HCT116 (cell line): Measurements from ENCODE around the gene ZDHHC3. TPM values are rescaled to one million over a fixed set of nuclear protein-coding genes. Genes with fewer than 3 reads are reported as not detected.
A peak's percentile ranks its signal among the peaks of the same experiment; 100 is the strongest.

Experiments
- ATAC-seq: fragments of 200-7000 bp; cut with Tn5 transposase; 2 replicates; pipeline ENCODE4 v1.9.1; 2020; ENCODE audit warnings: mild to moderate bottlenecking, moderate library complexity
- BruUV-seq: library from RNA; stranded (reverse); fragments of 400-500 nt; replicated peaks from 2 replicates; lab custom pipeline; 2021; lab: Mats Ljungman, UMichigan
- CTCF ChIA-PET: fragments of 300-600 bp; sonication (Branson Sonifier 250); formaldehyde crosslinking; loops from one replicate; lab custom pipeline; 2021; ENCODE audit warnings: antibody characterized with exemption; lab: Charles Lee
- POLR2A ChIA-PET: fragments of 300-600, 350-600 bp; sonication (Branson Sonifier 250); formaldehyde crosslinking; loops from one replicate; lab custom pipeline; 2021; ENCODE audit warnings: antibody characterized with exemption; lab: Charles Lee
- RAD21 ChIA-PET, 2 experiments: fragments of 300-600 bp; sonication (Branson Sonifier 250); formaldehyde crosslinking; loops; one replicate each; lab custom pipeline; 2023; ENCODE audit warnings: low total read pairs in 2 of 2; ENCODE audit not compliant: uncharacterized antibody in 2 of 2, unreplicated experiment in 2 of 2, low non-redundant PET in 1 of 2; lab: Charles Lee
- DNase-seq: peaks from one replicate; pipeline ENCODE4 v3.0.0-alpha.2; 2010; ENCODE audit warnings: low read depth, low spot score
- H2AFZ ChIP-seq: fragments of 200-600 bp; shearing (Covaris generic), sonication (generic); 2 replicates; pipeline ENCODE4 v1.6.1; 2017; ENCODE audit warnings: low read depth, mixed run types, mixed read lengths, antibody characterized with exemption, low read length; ENCODE audit not compliant: poor library complexity, severe bottlenecking
- H3K27ac ChIP-seq: 2 replicates; pipeline ENCODE4 v1.5.1; 2012; ENCODE audit warnings: low read depth, low read length
- H3K27me3 ChIP-seq: fragments of 200-600 bp; sonication (generic); 2 replicates; pipeline ENCODE4 v1.6.1; 2016; ENCODE audit warnings: mixed run types, low read length, mixed read lengths; ENCODE audit not compliant: insufficient read depth
- H3K36me3 ChIP-seq, 2 experiments: fragments of 200-500 bp in 1 of 2; fragments of 200-600 bp in 1 of 2; sonication (Bioruptor generic) in 1 of 2; sonication (generic) in 1 of 2; 2 replicates each; pipeline versions ENCODE4 v1.5.1 to v1.6.1; 2014 to 2016; ENCODE audit warnings: low read length in 2 of 2, inconsistent platforms in 1 of 2, mixed read lengths in 1 of 2, mixed run types in 1 of 2; ENCODE audit not compliant: insufficient read depth in 2 of 2, control insufficient read depth in 1 of 2
- H3K4me1 ChIP-seq, 2 experiments: fragments of 200-600 bp in 1 of 2; sonication (generic) in 1 of 2; 2 replicates each; pipeline versions ENCODE4 v1.5.1 to v1.6.1; 2012 to 2017; ENCODE audit warnings: low read length in 2 of 2, inconsistent platforms in 1 of 2, mild to moderate bottlenecking in 1 of 2, mixed read lengths in 1 of 2, mixed run types in 1 of 2, moderate library complexity in 1 of 2; ENCODE audit not compliant: insufficient read depth in 2 of 2, control insufficient read depth in 1 of 2
- H3K4me2 ChIP-seq: fragments of 200-600 bp; sonication (generic); 2 replicates; pipeline ENCODE4 v1.6.1; 2017; ENCODE audit warnings: mixed run types, low read length, mixed read lengths
- H3K4me3 ChIP-seq, 2 experiments: fragments of 200-600 bp in 1 of 2; sonication (generic) in 1 of 2; replicated peaks in 1 of 2; 2 replicates each; pipeline ENCODE4 v1.5.1; 2011 to 2016; ENCODE audit warnings: low read length in 2 of 2, control low read depth in 1 of 2, low read depth in 1 of 2, mild to moderate bottlenecking in 1 of 2, mixed read lengths in 1 of 2, mixed run types in 1 of 2
- H3K79me2 ChIP-seq: fragments of 200-600 bp; sonication (generic); 2 replicates; pipeline ENCODE4 v1.6.1; 2017; ENCODE audit warnings: mild to moderate bottlenecking, mixed run types, low read length, moderate library complexity, mixed read lengths; ENCODE audit not compliant: insufficient read depth
- H3K9ac ChIP-seq: fragments of 200-600 bp; sonication (generic); 2 replicates; pipeline ENCODE4 v1.6.1; 2016; ENCODE audit warnings: low read length, mixed read lengths
- H3K9me2 ChIP-seq: fragments of 200-600 bp; sonication (generic), shearing (Covaris generic); 2 replicates; pipeline ENCODE4 v1.6.1; 2017; ENCODE audit warnings: mixed run types, mild to moderate bottlenecking, moderate library complexity; ENCODE audit not compliant: insufficient read depth
- H3K9me3 ChIP-seq, 2 experiments: fragments of 200-500 bp in 1 of 2; fragments of 200-600 bp in 1 of 2; sonication (Bioruptor generic) in 1 of 2; sonication (generic) in 1 of 2; 2 replicates each; pipeline ENCODE4 v1.6.1; 2014 to 2017; ENCODE audit warnings: low read length in 2 of 2, mixed read lengths in 2 of 2, inconsistent platforms in 1 of 2, low read depth in 1 of 2, mild to moderate bottlenecking in 1 of 2, mixed run types in 1 of 2, moderate library complexity in 1 of 2; ENCODE audit not compliant: control insufficient read depth in 1 of 2, insufficient read depth in 1 of 2
- H4K20me1 ChIP-seq: fragments of 200-600 bp; sonication (generic), shearing (Covaris generic); 2 replicates; pipeline ENCODE4 v1.6.1; 2017; ENCODE audit warnings: mixed run types, mild to moderate bottlenecking, moderate library complexity; ENCODE audit not compliant: insufficient read depth
- FOSL1 ChIP-seq: IDR thresholded peaks from 2 replicates; pipeline ENCODE4 v1.6.1; 2012; ENCODE audit warnings: low read depth
- JUND ChIP-seq: IDR thresholded peaks from 2 replicates; pipeline ENCODE4 v1.6.1; 2012
- RAD21 ChIP-seq: IDR thresholded peaks from 2 replicates; pipeline ENCODE4 v1.6.1; 2012; ENCODE audit warnings: low read depth, mild to moderate bottlenecking
- YY1 ChIP-seq: IDR thresholded peaks from 2 replicates; pipeline ENCODE4 v1.6.1; 2011; ENCODE audit warnings: low read length, low read depth, moderate library complexity, mild to moderate bottlenecking; ENCODE audit not compliant: insufficient replicate concordance; ENCODE audit errors: extremely low read depth
- intact Hi-C: fragments of 100-400 bp; cut with micrococcal nuclease; formaldehyde crosslinking; loops from 2 replicates; pipeline ENCODE4 v1.10.0; 2022
- total RNA-seq: library from RNA; stranded (reverse); gene quantifications from one replicate; pipeline ENCODE4 v1.2.1, GENCODE V29; 2021; ENCODE audit not compliant: unreplicated experiment
- TF ChIP-seq, protein P1 (sequence below), 3 experiments: fragments of 200-600 bp in 1 of 3; sonication (generic) in 1 of 3; IDR thresholded peaks in 2 of 3; conservative IDR thresholded peaks in 1 of 3; 2 replicates each; pipeline ENCODE4 v1.5.1; 2012 to 2017; ENCODE audit warnings: low read depth in 2 of 3, low read length in 2 of 3, antibody characterized with exemption in 1 of 3, borderline replicate concordance in 1 of 3, control low read depth in 1 of 3, mild to moderate bottlenecking in 1 of 3, mixed read lengths in 1 of 3, mixed run types in 1 of 3, moderate library complexity in 1 of 3; ENCODE audit not compliant: insufficient read depth in 1 of 3

Gene ZDHHC3
- total RNA-seq, 1 experiment from 2014 or later: 61.1 TPM

DNA sequence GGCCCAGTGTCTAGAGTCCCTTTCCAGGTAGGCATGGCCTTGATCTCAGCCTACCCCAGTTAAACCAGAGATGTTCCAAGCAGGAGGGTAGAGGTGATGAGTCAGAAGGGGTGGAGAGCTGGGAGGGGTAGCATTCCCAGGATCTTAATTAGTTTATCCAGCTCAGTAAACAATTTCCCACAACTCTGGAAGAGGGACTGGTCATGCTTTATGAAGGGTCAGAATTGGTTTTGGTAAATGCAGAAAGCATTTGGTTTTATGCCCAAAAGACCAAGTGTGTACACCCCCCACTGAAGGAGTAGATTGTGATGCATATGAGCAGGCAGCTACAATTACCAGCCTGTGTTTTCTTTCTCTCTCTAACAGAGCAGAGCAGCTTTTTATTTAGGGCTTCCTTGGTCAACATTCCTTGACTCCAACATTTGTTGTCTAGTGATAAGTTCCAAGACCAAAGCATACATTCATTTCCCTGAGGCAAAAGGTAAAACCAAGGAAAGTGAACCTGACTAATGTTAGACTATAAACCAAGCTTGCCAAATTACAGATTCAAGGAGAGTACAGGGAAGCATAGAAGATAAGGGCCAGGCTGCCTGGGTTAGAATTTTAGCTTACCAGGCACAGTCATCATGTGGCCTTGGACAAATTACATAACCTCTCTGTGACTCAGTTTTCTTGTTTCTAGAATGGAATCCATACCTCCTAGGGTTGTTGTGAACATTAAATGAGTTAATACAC is 17.7 kb upstream of the ZDHHC3 start:
- BruUV-seq: no TSS peak

DNA sequence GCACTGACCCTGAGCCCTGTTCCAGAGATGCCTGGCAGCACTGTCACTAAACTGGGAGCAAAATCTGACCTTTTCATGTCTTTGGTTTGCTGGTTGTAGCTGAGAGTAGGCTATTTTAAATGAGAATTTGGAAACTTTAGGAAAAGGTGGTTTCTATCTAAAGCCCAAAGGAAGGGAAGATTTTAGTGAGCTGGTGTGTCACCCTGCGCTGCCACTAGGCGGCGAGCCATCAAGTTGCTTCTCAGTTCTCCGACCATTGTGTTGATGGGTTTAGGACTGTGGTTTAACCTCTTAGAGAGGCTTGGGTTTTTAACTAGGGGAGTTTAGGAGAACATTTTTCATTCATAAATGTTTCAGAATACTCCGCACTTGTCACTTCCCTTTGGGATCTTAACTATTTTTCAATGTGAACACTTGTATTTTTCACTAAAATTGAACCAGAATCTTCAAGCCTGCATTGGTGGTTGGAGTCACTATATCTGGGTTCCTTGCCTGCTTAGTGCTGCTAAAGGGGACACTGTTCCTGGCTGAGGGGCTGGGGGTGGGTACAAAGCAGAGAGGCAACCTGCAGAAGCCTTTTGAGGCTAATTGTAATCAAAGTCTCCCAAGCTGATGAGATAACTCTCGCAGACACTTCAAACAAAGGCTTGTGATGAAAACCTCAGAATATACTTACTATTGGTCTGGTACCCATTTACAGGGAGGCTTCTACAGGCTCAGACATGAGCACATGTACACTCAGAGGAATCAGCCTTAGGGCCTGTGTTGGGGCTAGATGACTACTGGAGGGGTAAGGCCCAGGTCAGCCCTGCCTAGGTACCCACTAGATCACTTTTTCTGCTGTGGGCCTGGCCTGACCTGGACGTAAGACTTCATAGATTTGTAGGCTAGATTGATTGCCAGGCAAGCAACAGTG is 16.8 kb upstream of the ZDHHC3 start:
- ChIA-PET POLR2A (no interaction called here), RAD21 (no interaction called here), CTCF (interaction anchor here (0.8 to 1.4 kb wide), 8 partner anchors 8 to 704 kb away, joined by 3 to 9 read pairs (median 3); partner anchors contain the start of genes EXOSC7 and ZDHHC3)
- Histone ChIP-seq H3K9ac (no peak overlapping the region), H2AFZ (no peak overlapping the region), H3K27me3 (no peaks in the 10 kb centered on the region), H3K36me3 (peaks cover 9 to 45% of the 10 kb centered on the region in 2 experiments; a peak in 3 of 4 replicates), H3K4me2 (peak overlapping the region; percentile 41), H3K79me2 (peaks cover 82% of the 10 kb centered on the region), H3K27ac (peak overlapping the region; percentile 37), H4K20me1 (peaks cover 5% of the 10 kb centered on the region; the same call in 1 of the 2 replicates), H3K4me3 (no peak overlapping the region), H3K4me1 (peaks cover 26 to 30% of the 10 kb centered on the region in 2 experiments), H3K9me3 (no peaks in the 10 kb centered on the region), H3K9me2 (no peaks in the 10 kb centered on the region)
- intact Hi-C loops: loop anchor here (10.0 kb wide), 1 partner anchor 458 kb away; no protein-coding TSS in a partner anchor
- DNase-seq: no peak
- TF ChIP-seq YY1 (no peak), RAD21 (peak; percentile 37)
- TF ChIP-seq, protein P1, sequence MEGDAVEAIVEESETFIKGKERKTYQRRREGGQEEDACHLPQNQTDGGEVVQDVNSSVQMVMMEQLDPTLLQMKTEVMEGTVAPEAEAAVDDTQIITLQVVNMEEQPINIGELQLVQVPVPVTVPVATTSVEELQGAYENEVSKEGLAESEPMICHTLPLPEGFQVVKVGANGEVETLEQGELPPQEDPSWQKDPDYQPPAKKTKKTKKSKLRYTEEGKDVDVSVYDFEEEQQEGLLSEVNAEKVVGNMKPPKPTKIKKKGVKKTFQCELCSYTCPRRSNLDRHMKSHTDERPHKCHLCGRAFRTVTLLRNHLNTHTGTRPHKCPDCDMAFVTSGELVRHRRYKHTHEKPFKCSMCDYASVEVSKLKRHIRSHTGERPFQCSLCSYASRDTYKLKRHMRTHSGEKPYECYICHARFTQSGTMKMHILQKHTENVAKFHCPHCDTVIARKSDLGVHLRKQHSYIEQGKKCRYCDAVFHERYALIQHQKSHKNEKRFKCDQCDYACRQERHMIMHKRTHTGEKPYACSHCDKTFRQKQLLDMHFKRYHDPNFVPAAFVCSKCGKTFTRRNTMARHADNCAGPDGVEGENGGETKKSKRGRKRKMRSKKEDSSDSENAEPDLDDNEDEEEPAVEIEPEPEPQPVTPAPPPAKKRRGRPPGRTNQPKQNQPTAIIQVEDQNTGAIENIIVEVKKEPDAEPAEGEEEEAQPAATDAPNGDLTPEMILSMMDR (IDR thresholded peaks at IDR 0.05 in 2 of 3, conservative IDR thresholded peaks at IDR 0.05 in 1 of 3; ENCODE audit: borderline replicate concordance in 1 of 3, insufficient read depth in 1 of 3, low read depth in 2 of 3, low read length in 2 of 3): peak; percentile 34 to 95 (median 86); a peak in 4 of 6 replicates
- BruUV-seq: no TSS peak
- peak; percentile 75 for ATAC-seq

More for the DNA sequence above, 17.7 kb upstream of the ZDHHC3 start:
- intact Hi-C loops: loop anchor here (10.0 kb wide), 1 partner anchor 459 kb away; no protein-coding TSS in a partner anchor
- Histone ChIP-seq H3K4me1 (peaks cover 26 to 30% of the 10 kb centered on the region in 2 experiments), H3K79me2 (peaks cover 73% of the 10 kb centered on the region), H3K27me3 (no peaks in the 10 kb centered on the region), H3K9me3 (no peaks in the 10 kb centered on the region), H4K20me1 (no peaks in the 10 kb centered on the region; the same call in 1 of the 2 replicates), H3K36me3 (peaks cover 13 to 49% of the 10 kb centered on the region in 2 experiments; a peak in 3 of 4 replicates), H3K4me3 (no peak overlapping the region), H3K27ac (peak overlapping the region; percentile 37), H2AFZ (no peak overlapping the region), H3K4me2 (peak overlapping the region; percentile 41), H3K9me2 (no peaks in the 10 kb centered on the region), H3K9ac (no peak overlapping the region)
- CTCF ChIA-PET: interaction anchor here (0.8 to 1.2 kb wide), 4 partner anchors 9 to 703 kb away, joined by 3 to 6 read pairs (median 3); no protein-coding TSS in a partner anchor
- ATAC-seq (peak; percentile 59), DNase-seq (no peak)
- POLR2A ChIA-PET: no interaction called here
- TF ChIP-seq YY1 (no peak), FOSL1 (0 out of 2 replicates have a peak, but pooled peaks have one; percentile 25), JUND (peak; percentile 35; the same call in 1 of the 2 replicates)
- RAD21 ChIA-PET: no interaction called here
